Uterus (tissue), 4 donors: ENCODE results near the gene MEF2A. TPM values are rescaled to one million over a fixed set of nuclear protein-coding genes. Genes with fewer than 3 reads are reported as not detected.
"Not testable (repeated sequence)": the region's sequence is repeated elsewhere in the genome, so short reads cannot be mapped to it uniquely, and the experiment has no call there.

Experiments
- DNase-seq, 2 donors: peaks; one replicate each; pipeline ENCODE4 v3.0.0-alpha.2; 2019 to 2020
- H3K27ac ChIP-seq, 2 donors: fragments of 200-600 bp; sonication (generic); 1 replicate in 1 of 2; 2 replicates in 1 of 2; pipeline ENCODE4 v1.5.1; 2016 to 2018
- H3K27me3 ChIP-seq, 2 donors: fragments of 200-600 bp; sonication (generic); one replicate each; pipeline ENCODE4 v1.5.1; 2018 to 2019; ENCODE audit warnings: control low read depth in 1 of 2
- H3K36me3 ChIP-seq, 2 donors: fragments of 200-600 bp; sonication (generic); one replicate each; pipeline ENCODE4 v1.5.1; 2019; ENCODE audit warnings: control low read depth in 1 of 2
- H3K4me1 ChIP-seq, 2 donors: fragments of 200-600 bp; sonication (generic); one replicate each; pipeline ENCODE4 v1.5.1; 2018 to 2019; ENCODE audit warnings: control low read depth in 1 of 2
- H3K4me3 ChIP-seq, 2 donors: fragments of 200-600 bp; sonication (generic); 1 replicate in 1 of 2; 2 replicates in 1 of 2; pipeline ENCODE4 v1.5.1; 2018 to 2019; ENCODE audit warnings: mild to moderate bottlenecking in 1 of 2
- H3K9me3 ChIP-seq, 2 donors: fragments of 200-600 bp; sonication (generic); one replicate each; pipeline ENCODE4 v1.5.1; 2019; ENCODE audit warnings: control low read depth in 1 of 2
- CTCF ChIP-seq, 4 experiments: fragments of 200-600 bp in 2 of 4; fragments of 450-650 bp in 2 of 4; sonication (generic) in 2 of 4; IDR thresholded peaks; one replicate each; pipeline ENCODE4 v1.5.1; 2016 to 2019; ENCODE audit warnings: antibody characterized with exemption in 4 of 4, mild to moderate bottlenecking in 2 of 4, moderate library complexity in 1 of 4
- POLR2A ChIP-seq, 2 donors: fragments of 450-650 bp; IDR thresholded peaks; one replicate each; pipeline ENCODE4 v1.6.1; 2016; ENCODE audit warnings: antibody characterized with exemption in 2 of 2, mild to moderate bottlenecking in 1 of 2, moderate library complexity in 1 of 2
- intact Hi-C: fragments of 100-400 bp; cut with DNase I; formaldehyde crosslinking; loops from one replicate; pipeline ENCODE4 v1.15.1; 2023; ENCODE audit warnings: low total_unique reads
- total RNA-seq, 4 donors: library from RNA; depleted of rRNA in 3 of 4; stranded (reverse); fragments of >200 nt in 3 of 4; gene quantifications; one replicate each; pipeline versions ENCODE4 v1.1.0 to v1.2.4, GENCODE V29; 2014 to 2023
- donor health status: DM: yes; HTN: yes; CAD: no.

The MEF2A gene
- total RNA-seq, 4 donors from 2014 or later, result 78.6 to 138 (median 105) TPM

DNA sequence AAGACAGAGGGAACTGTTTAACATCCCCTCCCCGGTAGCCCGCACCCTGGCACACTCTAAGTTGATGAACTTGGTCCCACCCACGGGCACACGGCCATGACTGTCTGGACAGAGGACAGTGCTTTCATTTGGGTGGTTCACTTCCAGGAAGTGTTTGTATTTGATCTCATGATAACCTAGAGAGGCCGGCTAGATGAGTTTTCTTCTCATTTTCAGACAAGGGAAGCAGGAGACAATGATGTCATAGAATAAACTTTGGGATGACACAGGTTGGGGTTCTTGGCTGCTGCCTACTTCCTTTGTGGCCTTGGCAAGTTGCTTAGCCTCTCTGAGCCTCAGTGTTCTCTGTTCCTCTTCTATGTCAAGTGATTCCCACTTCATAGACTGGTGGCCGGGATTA lies 183.6 kb downstream of the MEF2A start:
- H3K4me1 ChIP-seq, result no peaks in the 10 kb centered on the region
- H3K36me3 ChIP-seq, result no peaks in the 10 kb centered on the region
- no peaks in the 10 kb centered on the region for H3K9me3 ChIP-seq
- TF ChIP-seq CTCF (IDR thresholded peaks at IDR 0.05) (no peak), POLR2A (IDR thresholded peaks at IDR 0.05) (no peak)
- no peaks in the 10 kb centered on the region for H3K27me3 ChIP-seq
- no peak overlapping the region for H3K27ac ChIP-seq
- intact Hi-C loops, result no loop called here
- DNase-seq, result no peak
- H3K4me3 ChIP-seq, result no peak overlapping the region

GRCh38 chr15:99750326-99750725 lies 184.5 kb downstream of the MEF2A start:
- not testable (repeated sequence) for H3K9me3 ChIP-seq, H3K36me3 ChIP-seq, DNase-seq, H3K4me1 ChIP-seq, H3K27ac ChIP-seq, H3K27me3 ChIP-seq, H3K4me3 ChIP-seq
- intact Hi-C loops, result loop anchor here (10.0 kb wide), 1 partner anchor 466 kb away; no protein-coding TSS in a partner anchor

DNA sequence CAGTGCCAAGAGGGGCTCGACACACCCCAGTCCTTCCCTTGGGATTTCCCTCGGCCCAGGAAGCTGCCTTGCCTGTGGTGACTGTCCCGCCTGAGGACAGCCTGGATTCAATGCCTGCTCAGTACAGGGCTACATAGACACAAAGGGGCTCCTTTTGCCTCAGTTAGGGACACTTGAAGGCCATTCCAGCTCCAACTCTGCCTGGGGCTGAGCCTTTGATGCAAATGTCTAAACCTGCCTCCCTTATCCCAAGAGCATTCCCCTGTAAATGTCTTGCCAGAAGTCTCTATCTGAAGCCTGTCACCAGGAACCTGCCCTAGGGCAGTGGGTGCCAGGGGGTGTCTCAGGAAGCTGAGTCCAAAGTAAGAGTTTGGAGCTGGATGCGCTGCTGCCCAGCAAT lies 186.8 kb downstream of the MEF2A start:
- Histone ChIP-seq H3K27ac (no peak overlapping the region), H3K9me3 (no peaks in the 10 kb centered on the region), H3K4me3 (no peak overlapping the region), H3K27me3 (no peaks in the 10 kb centered on the region), H3K36me3 (no peaks in the 10 kb centered on the region), H3K4me1 (no peaks in the 10 kb centered on the region)
- intact Hi-C loops, result loop anchor here (10.0 kb wide), 1 partner anchor 468 kb away; no protein-coding TSS in a partner anchor
- DNase-seq, result no peak
- TF ChIP-seq POLR2A (IDR thresholded peaks at IDR 0.05) (no peak), CTCF (IDR thresholded peaks at IDR 0.05) (no peak)

DNA sequence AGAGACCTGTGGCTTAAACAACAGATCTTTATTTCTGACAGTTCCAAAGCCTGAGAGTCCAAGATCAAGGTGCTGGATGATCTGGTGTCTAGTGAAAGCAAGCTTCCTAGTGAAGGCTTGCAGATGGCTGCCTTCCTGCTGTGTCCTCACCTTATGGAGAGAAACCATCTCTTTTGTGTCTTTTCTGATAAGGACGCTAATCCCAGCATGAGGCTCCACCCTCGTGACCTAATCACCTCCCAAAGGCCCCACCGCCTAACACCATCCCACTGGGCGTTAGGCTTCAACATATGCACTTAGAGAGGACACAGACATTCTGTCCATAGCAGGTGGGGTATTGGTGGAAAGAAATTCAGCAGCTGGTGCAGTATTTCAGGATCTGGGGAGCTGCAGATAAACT lies 187.3 kb downstream of the MEF2A start:
- H3K9me3 ChIP-seq, result no peaks in the 10 kb centered on the region
- no peaks in the 10 kb centered on the region for H3K4me1 ChIP-seq
- H3K27me3 ChIP-seq, result no peaks in the 10 kb centered on the region
- TF ChIP-seq POLR2A (IDR thresholded peaks at IDR 0.05) (no peak), CTCF (IDR thresholded peaks at IDR 0.05) (no peak)
- no peaks in the 10 kb centered on the region for H3K36me3 ChIP-seq
- intact Hi-C loops, result loop anchor here (10.0 kb wide), 1 partner anchor 468 kb away; no protein-coding TSS in a partner anchor
- H3K27ac ChIP-seq, result no peak overlapping the region
- DNase-seq, result no peak
- no peak overlapping the region for H3K4me3 ChIP-seq

- Histone ChIP-seq H3K27ac (no peak overlapping the region), H3K36me3 (no peaks in the 10 kb centered on the region), H3K27me3 (no peaks in the 10 kb centered on the region), H3K4me3 (no peak overlapping the region), H3K9me3 (no peaks in the 10 kb centered on the region), H3K4me1 (no peaks in the 10 kb centered on the region)
- peak; percentile 72 to 89 (median 76) for TF ChIP-seq CTCF (IDR thresholded peaks at IDR 0.05)
- no peak for TF ChIP-seq POLR2A (IDR thresholded peaks at IDR 0.05)
- peak; percentile 26 to 51 for DNase-seq
- intact Hi-C loops, result loop anchor here (10.0 kb wide), 1 partner anchor 471 kb away; no protein-coding TSS in a partner anchor
Measured at GRCh38 chr15:99755692-99756409, 190.1 kb downstream of the MEF2A start.
